Esophagus squamous epithelium (tissue), 4 donors: ENCODE results near the gene ATP8B4.
"Not testable (repeated sequence)": the region's sequence is repeated elsewhere in the genome, so short reads cannot be mapped to it uniquely, and the experiment has no call there.

Experiments
- CTCF ChIP-seq, 6 experiments: fragments of 450-650 bp in 4 of 6; fragments of 200-600 bp in 2 of 6; sonication (generic) in 2 of 6; IDR thresholded peaks; one replicate each; pipeline ENCODE4 v1.5.1; 2016 to 2019; ENCODE audit warnings: antibody characterized with exemption in 6 of 6, mild to moderate bottlenecking in 4 of 6, moderate library complexity in 4 of 6
- POLR2A ChIP-seq, 4 donors: fragments of 450-650 bp; IDR thresholded peaks; one replicate each; pipeline ENCODE4 v1.6.1; 2017; ENCODE audit warnings: antibody characterized with exemption in 4 of 4, mild to moderate bottlenecking in 4 of 4, moderate library complexity in 3 of 4

- TF ChIP-seq CTCF, POLR2A (IDR thresholded peaks at IDR 0.05): not testable (repeated sequence)
Observed at GRCh38 chr15:50158236-50158635, 39.2 kb upstream of the ATP8B4 start.
